ENCODE measurements around the gene TCERG1L. TPM values are rescaled to one million over a fixed set of nuclear protein-coding genes. Genes with fewer than 3 reads are reported as not detected.

The TCERG1L gene
- total and polyA plus RNA-seq, 11 donors: 0.11 to 0.25 TPM; not detected in 9

DNA sequence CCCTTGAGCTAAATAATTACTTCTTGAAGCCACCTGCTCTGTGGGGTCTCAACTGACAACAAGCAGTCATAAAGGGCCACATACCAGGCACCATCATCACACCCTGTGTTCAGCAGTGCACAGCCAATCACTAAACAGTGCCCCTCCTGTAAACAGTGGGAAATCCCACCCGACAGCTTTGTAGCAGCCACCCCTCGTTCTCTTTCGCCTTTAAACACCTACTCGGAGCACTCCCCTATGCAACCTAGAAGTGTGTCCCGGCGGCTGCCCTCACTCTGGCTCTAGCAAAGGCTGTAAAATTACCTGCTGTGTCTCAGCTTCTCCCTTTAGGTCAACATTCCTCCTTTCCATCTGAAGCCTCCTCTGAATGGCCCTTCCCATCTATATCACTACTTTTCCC lies 111.9 kb downstream of the TCERG1L start:
- Histone ChIP-seq H3K27me3 (peaks cover 0 to 12% (median 0%) of the 10 kb centered on the region in 9 donors), H3K27ac (no peak overlapping the region), H3K9me3 (no peaks in the 10 kb centered on the region), H3K36me3 (no peaks in the 10 kb centered on the region), H3K4me1 (no peaks in the 10 kb centered on the region), H3K4me3 (no peak overlapping the region)
- intact Hi-C loops (cut with DNase I): no loop called here
- ATAC-seq (no peak), DNase-seq (no peak)
- TF ChIP-seq, protein P1, sequence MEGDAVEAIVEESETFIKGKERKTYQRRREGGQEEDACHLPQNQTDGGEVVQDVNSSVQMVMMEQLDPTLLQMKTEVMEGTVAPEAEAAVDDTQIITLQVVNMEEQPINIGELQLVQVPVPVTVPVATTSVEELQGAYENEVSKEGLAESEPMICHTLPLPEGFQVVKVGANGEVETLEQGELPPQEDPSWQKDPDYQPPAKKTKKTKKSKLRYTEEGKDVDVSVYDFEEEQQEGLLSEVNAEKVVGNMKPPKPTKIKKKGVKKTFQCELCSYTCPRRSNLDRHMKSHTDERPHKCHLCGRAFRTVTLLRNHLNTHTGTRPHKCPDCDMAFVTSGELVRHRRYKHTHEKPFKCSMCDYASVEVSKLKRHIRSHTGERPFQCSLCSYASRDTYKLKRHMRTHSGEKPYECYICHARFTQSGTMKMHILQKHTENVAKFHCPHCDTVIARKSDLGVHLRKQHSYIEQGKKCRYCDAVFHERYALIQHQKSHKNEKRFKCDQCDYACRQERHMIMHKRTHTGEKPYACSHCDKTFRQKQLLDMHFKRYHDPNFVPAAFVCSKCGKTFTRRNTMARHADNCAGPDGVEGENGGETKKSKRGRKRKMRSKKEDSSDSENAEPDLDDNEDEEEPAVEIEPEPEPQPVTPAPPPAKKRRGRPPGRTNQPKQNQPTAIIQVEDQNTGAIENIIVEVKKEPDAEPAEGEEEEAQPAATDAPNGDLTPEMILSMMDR (IDR thresholded peaks at IDR 0.05): no peak
- no peak for TF ChIP-seq POLR2A (IDR thresholded peaks at IDR 0.05)
- WGBS, 4 donors: 36 to 43% (median 39%) methylated on average over 6 of the region's 6 CpGs

DNA sequence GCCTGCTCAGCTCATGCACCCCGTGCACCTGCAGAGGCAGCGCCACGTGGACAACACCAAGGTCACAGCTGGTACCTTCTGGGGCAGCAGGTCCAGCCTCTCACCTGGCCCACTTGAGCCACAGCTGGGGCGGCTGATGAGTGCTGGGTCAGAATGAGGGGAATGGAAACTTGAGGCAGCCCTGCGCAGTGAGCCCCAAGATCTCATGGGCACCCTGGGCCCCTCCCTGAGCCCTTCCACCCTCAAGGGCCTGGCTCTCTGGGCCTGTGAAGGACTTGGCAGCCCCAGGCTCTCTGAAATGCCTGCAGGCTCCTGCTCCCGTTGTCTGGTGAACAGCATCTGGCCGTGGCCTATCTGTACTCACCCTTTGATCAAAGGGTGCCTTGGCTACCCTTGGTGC lies 112.7 kb downstream of the TCERG1L start:
- intact Hi-C loops (cut with DNase I): no loop called here
- no peak overlapping the region for H3K4me3 ChIP-seq
- H3K4me1 ChIP-seq: no peaks in the 10 kb centered on the region
- H3K27me3 ChIP-seq: peaks cover 0 to 12% (median 0%) of the 10 kb centered on the region in 9 donors
- no peak for DNase-seq
- no peaks in the 10 kb centered on the region for H3K9me3 ChIP-seq
- H3K36me3 ChIP-seq: no peaks in the 10 kb centered on the region
- no peak overlapping the region for H3K27ac ChIP-seq
- ATAC-seq: no peak
- WGBS, 4 donors: 36 to 74% (median 68%) methylated on average over 4 to 7 of the region's 7 CpGs
- TF ChIP-seq, protein P1 (IDR thresholded peaks at IDR 0.05): no peak
- TF ChIP-seq POLR2A (IDR thresholded peaks at IDR 0.05): no peak

DNA sequence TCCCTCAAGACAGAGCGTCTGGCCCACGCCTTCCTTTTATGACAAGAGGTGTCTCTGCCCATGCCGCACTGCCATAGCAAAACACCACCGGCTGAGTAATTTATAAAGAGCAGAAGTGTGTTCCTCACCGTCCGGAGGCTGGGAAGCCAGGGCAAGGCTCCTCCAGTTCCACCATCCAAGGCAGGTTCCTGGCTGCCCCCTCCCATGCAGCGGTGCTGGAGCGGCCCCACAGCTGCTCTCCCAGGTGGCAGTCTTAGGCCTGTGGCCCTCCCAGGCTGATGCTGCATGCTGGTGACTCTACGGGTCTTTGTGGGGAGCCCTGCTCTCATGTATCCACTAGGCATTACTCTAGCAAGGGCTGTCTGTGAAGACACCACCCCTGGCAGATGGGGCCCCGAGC lies 113.1 kb downstream of the TCERG1L start:
- no peak overlapping the region for H3K4me3 ChIP-seq
- ATAC-seq: no peak
- TF ChIP-seq, protein P1 (IDR thresholded peaks at IDR 0.05): no peak
- no peak for TF ChIP-seq POLR2A (IDR thresholded peaks at IDR 0.05)
- WGBS, 4 donors: 79 to 88% (median 85%) methylated on average over 10 of the region's 10 CpGs
- H3K4me1 ChIP-seq: no peaks in the 10 kb centered on the region
- no peak overlapping the region for H3K27ac ChIP-seq
- peaks cover 0 to 12% (median 0%) of the 10 kb centered on the region in 9 donors for H3K27me3 ChIP-seq
- DNase-seq: no peak
- H3K9me3 ChIP-seq: peaks cover 0 to 1% (median 0%) of the 10 kb centered on the region in 12 donors
- no peaks in the 10 kb centered on the region for H3K36me3 ChIP-seq
- intact Hi-C loops (cut with DNase I): no loop called here

DNA sequence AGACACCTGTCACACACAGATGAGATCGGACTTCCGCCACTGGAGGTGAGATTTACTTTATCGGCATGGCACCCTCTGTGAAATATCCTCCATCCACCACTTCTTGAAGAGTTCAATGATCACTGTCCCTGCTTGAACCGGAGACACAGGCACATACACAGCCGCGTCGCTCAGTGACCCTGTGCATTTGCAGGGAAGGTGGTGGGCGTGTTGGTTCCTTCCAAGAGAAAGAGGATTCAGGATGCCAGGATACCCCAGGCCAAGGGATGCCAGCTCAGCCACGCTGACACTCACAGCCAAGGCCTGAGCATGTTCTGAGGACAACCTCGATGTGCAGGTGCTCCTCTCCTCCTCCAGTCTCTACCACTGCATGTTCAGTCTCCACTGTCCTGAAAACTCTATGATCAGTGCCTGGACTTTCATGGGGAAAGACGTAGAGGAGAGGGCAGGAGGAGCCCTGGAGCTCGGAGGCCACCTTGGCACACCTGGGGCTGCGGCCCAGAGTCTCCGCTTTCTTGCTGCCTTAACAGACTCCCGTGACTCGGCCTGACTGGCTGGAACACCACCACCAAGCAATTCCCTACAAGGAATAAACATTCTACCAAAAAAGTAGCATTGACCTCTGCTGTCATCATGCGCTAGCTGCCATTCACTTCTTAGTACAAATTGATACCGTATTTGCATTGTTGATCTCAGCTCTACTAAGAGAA lies 115.2 kb downstream of the TCERG1L start:
- Histone ChIP-seq H3K4me3 (no peak overlapping the region), H3K9me3 (peaks cover 0 to 18% (median under 1%) of the 10 kb centered on the region in 12 donors), H3K4me1 (no peaks in the 10 kb centered on the region), H3K27ac (no peak overlapping the region), H3K27me3 (peaks cover 0 to 12% (median 0%) of the 10 kb centered on the region in 9 donors), H3K36me3 (no peaks in the 10 kb centered on the region)
- 85 to 92% (median 89%) methylated on average over 18 of the region's 18 CpGs for WGBS, 4 donors
- DNase-seq: no peak
- TF ChIP-seq, protein P1 (IDR thresholded peaks at IDR 0.05): no peak
- no peak for TF ChIP-seq POLR2A (IDR thresholded peaks at IDR 0.05)
- ATAC-seq: no peak
- intact Hi-C loops (cut with DNase I): no loop called here
